Endothelial cell of umbilical vein (primary cell): Measurements from ENCODE around the gene PRR18.

Source experiments
- EZH2 ChIP-seq: IDR thresholded peaks from 2 replicates; pipeline ENCODE4 v1.6.1; 2012; ENCODE audit warnings: borderline replicate concordance, low read depth, mild to moderate bottlenecking, moderate library complexity, low read length, inconsistent platforms; ENCODE audit not compliant: severe bottlenecking
- FOS ChIP-seq: IDR thresholded peaks from 2 replicates; pipeline ENCODE4 v1.6.1; 2011; ENCODE audit warnings: mild to moderate bottlenecking, low read length, moderate library complexity, borderline replicate concordance; ENCODE audit not compliant: insufficient read depth
- JUN ChIP-seq: IDR thresholded peaks from 2 replicates; pipeline ENCODE4 v1.6.1; 2011; ENCODE audit warnings: borderline replicate concordance, low read depth; ENCODE audit not compliant: insufficient read length, insufficient read depth
- MYC ChIP-seq: IDR thresholded peaks from one replicate; pipeline ENCODE4 v1.6.1; 2011; ENCODE audit warnings: mild to moderate bottlenecking, low read depth, low read length
- POLR2A ChIP-seq: IDR thresholded peaks from 2 replicates; pipeline ENCODE4 v1.6.1; 2012; ENCODE audit warnings: low read depth, mild to moderate bottlenecking, control low read depth, low read length
- POLR2AphosphoS5 ChIP-seq: IDR thresholded peaks from 2 replicates; pipeline ENCODE4 v1.6.1; 2012; ENCODE audit warnings: low read depth, mild to moderate bottlenecking, control low read depth, low read length, moderate library complexity; ENCODE audit not compliant: insufficient read depth
- TF ChIP-seq, protein P1 (sequence below), 2 donors: IDR thresholded peaks; 1 replicate in 1 of 2; 2 replicates in 1 of 2; pipeline ENCODE4 v1.5.1; 2011; ENCODE audit warnings: low read length in 2 of 2, mild to moderate bottlenecking in 2 of 2, moderate library complexity in 2 of 2, control low read depth in 1 of 2, inconsistent platforms in 1 of 2, low read depth in 1 of 2; ENCODE audit not compliant: insufficient read depth in 1 of 2; ENCODE audit errors: extremely low read depth in 1 of 2
- TF ChIP-seq, protein P2 (sequence below): IDR thresholded peaks from 2 replicates; pipeline ENCODE4 v1.6.1; 2011; ENCODE audit not compliant: insufficient read depth, insufficient read length

DNA sequence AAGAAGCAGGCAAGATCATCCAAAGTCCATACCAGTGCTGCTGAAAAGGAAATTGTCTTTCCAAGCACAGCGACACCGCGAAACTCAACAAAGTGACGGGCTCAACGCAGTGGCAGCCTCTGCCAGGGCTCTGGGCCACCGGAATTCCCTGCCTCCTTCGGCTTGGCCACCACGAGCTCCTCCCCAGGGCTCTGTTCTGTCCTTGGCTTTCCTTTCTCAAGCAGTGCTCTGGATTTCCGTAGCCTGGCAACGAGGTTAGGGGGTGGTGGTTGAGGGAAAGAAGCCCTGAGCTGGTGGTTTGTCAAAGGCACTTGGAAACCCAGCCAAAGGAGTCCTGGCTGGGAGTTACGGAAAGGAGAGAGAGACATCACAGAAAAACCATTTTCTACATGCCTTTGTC lies 31.2 kb downstream of the PRR18 start:
- no peak for TF ChIP-seq POLR2A
- TF ChIP-seq, protein P1, sequence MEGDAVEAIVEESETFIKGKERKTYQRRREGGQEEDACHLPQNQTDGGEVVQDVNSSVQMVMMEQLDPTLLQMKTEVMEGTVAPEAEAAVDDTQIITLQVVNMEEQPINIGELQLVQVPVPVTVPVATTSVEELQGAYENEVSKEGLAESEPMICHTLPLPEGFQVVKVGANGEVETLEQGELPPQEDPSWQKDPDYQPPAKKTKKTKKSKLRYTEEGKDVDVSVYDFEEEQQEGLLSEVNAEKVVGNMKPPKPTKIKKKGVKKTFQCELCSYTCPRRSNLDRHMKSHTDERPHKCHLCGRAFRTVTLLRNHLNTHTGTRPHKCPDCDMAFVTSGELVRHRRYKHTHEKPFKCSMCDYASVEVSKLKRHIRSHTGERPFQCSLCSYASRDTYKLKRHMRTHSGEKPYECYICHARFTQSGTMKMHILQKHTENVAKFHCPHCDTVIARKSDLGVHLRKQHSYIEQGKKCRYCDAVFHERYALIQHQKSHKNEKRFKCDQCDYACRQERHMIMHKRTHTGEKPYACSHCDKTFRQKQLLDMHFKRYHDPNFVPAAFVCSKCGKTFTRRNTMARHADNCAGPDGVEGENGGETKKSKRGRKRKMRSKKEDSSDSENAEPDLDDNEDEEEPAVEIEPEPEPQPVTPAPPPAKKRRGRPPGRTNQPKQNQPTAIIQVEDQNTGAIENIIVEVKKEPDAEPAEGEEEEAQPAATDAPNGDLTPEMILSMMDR (IDR thresholded peaks at IDR 0.05; ENCODE audit: extremely low read depth in 1 of 2, insufficient read depth in 1 of 2, low read depth in 1 of 2, low read length in 2 of 2): no peak
- no peak for TF ChIP-seq EZH2
- no peak for TF ChIP-seq FOS
- TF ChIP-seq JUN: no peak
- TF ChIP-seq POLR2AphosphoS5: no peak
- TF ChIP-seq, protein P2, sequence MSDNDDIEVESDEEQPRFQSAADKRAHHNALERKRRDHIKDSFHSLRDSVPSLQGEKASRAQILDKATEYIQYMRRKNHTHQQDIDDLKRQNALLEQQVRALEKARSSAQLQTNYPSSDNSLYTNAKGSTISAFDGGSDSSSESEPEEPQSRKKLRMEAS: no peak
- TF ChIP-seq MYC: no peak
